HL-60/S4 treated with retinoic acid at 250 ng/mL for 4 days and 3 days (cell line): Measurements from ENCODE around the gene LZTS3.
"Not testable (repeated sequence)": the region's sequence is repeated elsewhere in the genome, so short reads cannot be mapped to it uniquely, and the experiment has no call there.

ENCODE experiments used
- in situ Hi-C: fragments of 300-500 bp; cut with MboI; formaldehyde crosslinking; loops from 2 replicates; pipeline ENCODE4 v1.7.0; 2022; ENCODE audit warnings: low sequenced_read_pairs

The LZTS3 gene

GRCh38 chr20:3141757-3142156 lies 31.6 kb downstream of the LZTS3 start:
- in situ Hi-C loops, result no loop called here

DNA sequence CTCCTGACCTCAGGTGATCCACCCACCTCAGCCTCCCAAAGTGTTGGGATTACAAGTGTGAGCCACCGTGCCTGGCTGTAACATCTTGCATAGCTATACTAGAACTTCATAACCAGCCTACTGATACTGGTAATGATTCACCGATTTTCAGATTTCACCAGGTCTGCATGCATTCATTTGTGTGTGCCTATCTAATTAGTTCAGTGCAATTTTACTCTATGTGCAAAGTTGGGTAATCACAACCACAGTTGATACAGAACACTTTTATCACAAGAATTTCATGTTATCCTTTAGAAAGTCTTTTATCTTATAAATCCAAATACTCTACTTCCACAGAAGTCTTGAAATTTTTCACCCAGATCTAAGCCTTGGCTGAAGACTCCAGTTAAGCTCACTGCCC lies 35.9 kb downstream of the LZTS3 start:
- in situ Hi-C loops, result no loop called here

DNA sequence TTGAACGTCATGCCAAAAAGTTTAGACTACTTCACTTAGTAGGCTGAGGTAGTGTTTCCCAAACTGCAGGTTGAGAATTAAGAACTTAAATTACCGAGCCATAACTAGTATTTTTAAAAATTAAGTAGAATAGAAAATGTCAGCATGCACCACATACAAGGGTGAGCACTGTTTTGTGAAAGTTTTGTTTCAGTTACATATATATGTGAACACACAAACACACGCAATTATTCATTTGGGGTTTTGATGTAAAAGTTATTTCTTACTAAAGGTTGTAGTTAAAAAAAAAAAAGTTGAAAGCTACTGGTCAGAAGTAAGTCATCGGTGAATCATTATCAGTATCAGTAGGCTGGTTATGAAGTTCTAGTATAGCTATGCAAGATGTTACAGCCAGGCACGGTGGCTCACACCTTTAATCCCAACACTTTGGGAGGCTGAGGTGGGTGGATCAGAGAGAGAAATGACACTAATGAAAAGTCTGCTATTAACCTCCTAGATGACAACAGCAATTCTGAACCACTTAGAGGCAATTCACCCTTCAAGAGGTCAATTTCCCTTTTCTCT lies 37.8 kb downstream of the LZTS3 start:
- in situ Hi-C loops, result no loop called here

GRCh38 chr20:3134151-3134550 lies 39.2 kb downstream of the LZTS3 start:
- in situ Hi-C loops, result no loop called here

- in situ Hi-C loops, result no loop called here
Measured at GRCh38 chr20:3133155-3133554, 40.2 kb downstream of the LZTS3 start.

- in situ Hi-C loops, result no loop called here
Measured at GRCh38 chr20:3130051-3130600, 43.2 kb downstream of the LZTS3 start.

DNA sequence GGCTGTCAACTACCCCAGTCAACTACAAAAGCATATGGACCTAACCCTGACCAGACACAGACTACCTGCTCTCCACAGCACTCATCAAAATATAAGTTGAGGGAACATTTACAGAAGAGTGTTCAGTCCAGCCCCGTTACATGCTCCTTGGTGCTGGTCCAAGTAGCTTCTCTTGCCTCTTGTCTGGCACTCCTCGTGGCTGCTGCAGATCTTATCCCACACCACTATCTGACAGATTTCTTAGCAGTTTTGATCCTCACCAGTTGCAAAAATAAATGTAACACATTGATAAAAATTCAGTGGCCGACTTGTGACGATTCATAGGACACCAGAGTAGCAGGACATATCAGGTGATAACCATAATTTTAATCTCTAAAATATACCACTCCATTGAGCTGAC lies 44.3 kb downstream of the LZTS3 start:
- in situ Hi-C loops, result no loop called here

DNA sequence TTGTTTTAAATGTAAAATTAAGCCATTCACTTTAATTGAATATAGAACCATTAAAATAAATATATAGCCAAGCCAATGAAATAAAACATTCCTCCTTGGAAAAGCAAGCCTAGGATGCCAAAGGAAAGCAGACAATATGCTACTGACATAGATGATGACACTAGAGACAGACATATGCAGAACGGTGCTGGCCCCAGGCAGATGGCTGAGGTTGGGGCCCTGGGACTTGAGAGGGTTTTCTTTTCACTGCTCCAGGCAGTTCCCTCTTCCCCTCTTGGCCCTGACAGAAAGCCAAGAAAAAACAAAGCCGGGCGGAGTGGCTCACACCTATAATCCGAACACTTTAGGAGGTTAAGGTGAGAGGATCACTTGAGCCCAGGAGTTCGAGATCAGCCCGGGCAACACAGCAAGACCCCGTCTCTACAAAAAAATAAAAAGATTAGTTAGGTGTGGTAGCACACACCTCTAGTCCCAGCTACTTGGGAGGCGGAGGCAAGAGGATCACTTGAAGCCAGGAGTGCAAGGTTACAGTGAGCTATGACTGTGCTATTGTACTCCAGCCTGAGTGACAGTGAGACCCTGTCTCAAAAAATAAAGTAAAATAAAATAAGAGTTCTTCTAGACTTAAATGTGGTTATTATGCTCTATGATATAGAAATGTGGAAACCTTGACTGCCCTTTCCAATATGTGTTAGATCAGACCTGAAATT lies 44.9 kb downstream of the LZTS3 start:
- in situ Hi-C loops, result no loop called here

DNA sequence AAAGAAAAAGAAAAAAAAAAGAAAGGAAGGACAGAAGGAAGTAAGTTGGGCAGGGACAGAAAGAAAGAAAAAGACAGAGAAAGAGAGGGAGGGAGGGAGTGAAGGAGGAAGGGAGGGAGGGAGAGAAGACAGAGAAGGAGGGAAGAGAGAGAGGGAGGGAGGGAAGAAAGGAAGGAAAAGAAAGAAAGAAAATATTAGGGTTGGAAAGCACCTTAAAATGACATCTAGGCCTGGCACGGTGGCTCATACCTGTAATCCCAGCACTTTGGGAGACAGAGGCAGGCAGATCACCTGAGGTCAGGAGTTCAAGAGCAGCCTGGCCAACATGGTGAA lies 46.9 kb downstream of the LZTS3 start:
- in situ Hi-C loops, result no loop called here

DNA sequence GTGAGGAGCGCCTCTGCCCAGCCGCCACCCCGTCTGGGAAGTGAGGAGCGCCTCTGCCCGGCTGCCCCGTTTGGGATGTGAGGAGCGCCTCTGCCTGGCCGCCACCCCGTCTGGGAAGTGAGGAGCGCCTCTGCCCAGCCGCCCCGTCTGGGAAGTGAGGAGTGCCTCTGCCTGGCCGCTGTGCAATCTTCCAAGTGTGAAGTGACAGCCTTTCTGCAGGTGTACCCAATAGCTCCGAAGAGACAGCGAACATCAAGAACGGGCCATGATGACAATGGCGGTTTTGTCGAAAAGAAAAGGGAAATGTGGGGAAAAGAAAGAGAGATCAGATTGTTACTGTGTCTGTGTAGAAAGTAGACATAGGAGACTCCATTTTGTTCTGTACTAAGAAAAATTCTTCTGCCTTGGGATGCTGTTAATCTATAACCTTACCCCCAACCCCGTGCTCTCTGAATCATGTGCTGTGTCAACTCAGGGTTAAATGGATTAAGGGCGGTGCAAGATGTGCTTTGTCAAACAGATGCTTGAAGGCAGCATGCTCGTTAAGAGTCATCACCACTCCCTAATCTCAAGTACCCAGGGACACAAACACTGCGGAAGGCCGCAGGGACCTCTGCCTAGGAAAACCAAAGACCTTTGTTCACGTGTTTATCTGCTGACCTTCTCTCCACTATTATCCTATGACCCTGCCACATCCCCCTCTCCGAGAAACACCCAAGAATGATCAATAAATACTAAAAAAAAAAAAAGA lies 47.4 kb downstream of the LZTS3 start:
- in situ Hi-C loops, result not testable (repeated sequence)

GRCh38 chr20:3124773-3125560 lies 48.4 kb downstream of the LZTS3 start:
- in situ Hi-C loops, result not testable (repeated sequence)

- in situ Hi-C loops, result not testable (repeated sequence)
Measured at GRCh38 chr20:3124163-3124562, 49.2 kb downstream of the LZTS3 start.

- in situ Hi-C loops, result no loop called here
Measured at GRCh38 chr20:3123542-3123941, 49.8 kb downstream of the LZTS3 start.

- in situ Hi-C loops, result no loop called here
Measured at GRCh38 chr20:3121955-3122610, 51.3 kb downstream of the LZTS3 start.

- in situ Hi-C loops, result no loop called here
Measured at GRCh38 chr20:3121271-3121911, 52.0 kb downstream of the LZTS3 start.

- in situ Hi-C loops, result no loop called here
Measured at GRCh38 chr20:3119044-3119443, 54.3 kb downstream of the LZTS3 start.

DNA sequence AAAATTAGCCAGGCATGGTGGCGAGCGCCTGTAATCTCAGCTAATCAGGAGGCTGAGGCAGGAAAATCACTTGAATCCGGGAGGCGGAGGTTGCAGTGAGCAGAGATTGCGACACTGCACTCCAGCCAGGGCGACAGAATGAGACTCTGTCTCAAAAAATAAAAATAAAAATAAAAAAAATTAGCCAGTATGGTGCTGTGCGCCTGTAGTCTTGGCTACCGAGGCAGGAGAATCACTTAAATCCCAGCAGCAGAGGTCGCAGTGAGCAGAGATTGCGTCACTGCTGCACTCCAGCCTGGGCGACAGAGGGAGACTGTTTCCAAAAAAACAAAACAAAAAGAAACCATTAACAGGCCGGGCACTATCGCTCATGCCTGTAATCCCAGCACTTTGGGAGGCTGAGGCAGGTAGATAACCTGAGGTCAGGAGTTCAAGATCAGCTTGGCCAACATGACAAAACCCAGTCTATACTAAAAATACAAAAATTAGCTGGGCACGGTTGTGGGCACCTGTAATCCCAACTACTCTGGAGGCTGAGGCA lies 55.4 kb downstream of the LZTS3 start:
- in situ Hi-C loops, result not testable (repeated sequence)

DNA sequence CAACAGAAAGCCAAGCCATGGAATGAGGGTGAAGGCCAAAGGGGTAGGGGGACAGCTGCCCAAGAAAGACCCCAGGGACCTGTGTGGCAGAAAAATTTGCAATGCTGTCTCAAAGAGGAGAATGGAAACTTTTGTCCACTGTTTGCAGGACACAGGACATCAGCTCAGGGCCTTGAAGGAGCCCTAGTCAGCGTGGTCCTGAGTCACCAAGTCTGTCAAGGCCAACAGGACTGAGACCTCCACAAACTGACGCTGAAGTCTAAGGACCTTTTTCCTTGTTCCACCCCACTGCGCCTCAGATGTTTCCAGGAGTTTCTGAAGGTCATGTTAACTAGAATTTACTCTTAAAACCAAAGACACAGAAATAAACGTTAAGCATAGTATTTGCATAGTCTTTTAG lies 57.0 kb downstream of the LZTS3 start:
- in situ Hi-C loops, result no loop called here

- in situ Hi-C loops, result no loop called here
Measured at GRCh38 chr20:3115190-3116107, 57.9 kb downstream of the LZTS3 start.
